Neural progenitor cell (in vitro differentiated cells): ENCODE measurements around the gene USP32. TPM values are rescaled to one million over a fixed set of nuclear protein-coding genes. Genes with fewer than 3 reads are reported as not detected.

Experiments used
- DNase-seq: peaks from one replicate; pipeline ENCODE4 v3.0.0-alpha.2; 2016; ENCODE audit warnings: low spot score
- H2AFZ ChIP-seq: fragments of 200-600 bp; sonication (generic); replicated peaks from 2 replicates; pipeline ENCODE4 v1.6.1; 2016; ENCODE audit warnings: antibody characterized with exemption
- H3F3A ChIP-seq: fragments of 200-600 bp; sonication (generic); 2 replicates; pipeline ENCODE4 v1.6.1; 2016; ENCODE audit warnings: antibody characterized with exemption, low read depth
- H3K27ac ChIP-seq: fragments of 200-600 bp; sonication (generic); 2 replicates; pipeline ENCODE4 v1.5.1; 2016; ENCODE audit warnings: mild to moderate bottlenecking
- H3K27me3 ChIP-seq: fragments of 200-600 bp; sonication (generic); 2 replicates; pipeline ENCODE4 v1.6.1; 2016; ENCODE audit warnings: mild to moderate bottlenecking, moderate library complexity
- H3K36me3 ChIP-seq: fragments of 200-600 bp; sonication (generic); 2 replicates; pipeline ENCODE4 v1.5.1; 2016
- H3K4me1 ChIP-seq: fragments of 200-600 bp; sonication (generic); 2 replicates; pipeline ENCODE4 v1.6.1; 2016; ENCODE audit warnings: mixed run types
- H3K4me2 ChIP-seq: fragments of 200-600 bp; sonication (generic); 2 replicates; pipeline ENCODE4 v1.6.1; 2016
- H3K4me3 ChIP-seq: fragments of 200-600 bp; sonication (generic); 2 replicates; pipeline ENCODE4 v1.5.1; 2016
- H3K79me2 ChIP-seq: fragments of 200-600 bp; sonication (generic); 2 replicates; pipeline ENCODE4 v1.6.1; 2016; ENCODE audit warnings: low read depth
- H3K9ac ChIP-seq: fragments of 200-600 bp; sonication (generic); 2 replicates; pipeline ENCODE4 v1.6.1; 2016
- H3K9me3 ChIP-seq: fragments of 200-600 bp; sonication (generic); 2 replicates; pipeline ENCODE4 v1.5.1; 2016; ENCODE audit warnings: low read depth
- H4K20me1 ChIP-seq: fragments of 200-600 bp; sonication (generic); 2 replicates; pipeline ENCODE4 v1.6.1; 2016; ENCODE audit warnings: low read depth
- H3K27ac Mint-ChIP-seq: 3 replicates; pipeline ENCODE4 v1.8.0; 2021; ENCODE audit warnings: mixed read lengths
- H3K27me3 Mint-ChIP-seq: 2 replicates; pipeline ENCODE4 v1.8.0; 2022; ENCODE audit warnings: low read depth, mild to moderate bottlenecking, inconsistent platforms, moderate library complexity, mixed read lengths; ENCODE audit not compliant: insufficient read depth
- H3K36me3 Mint-ChIP-seq: 3 replicates; pipeline ENCODE4 v1.8.0; 2021; ENCODE audit warnings: mixed read lengths
- H3K4me1 Mint-ChIP-seq: 3 replicates; pipeline ENCODE4 v1.8.0; 2021; ENCODE audit warnings: mixed read lengths
- H3K4me3 Mint-ChIP-seq: 3 replicates; pipeline ENCODE4 v1.8.0; 2021; ENCODE audit warnings: mild to moderate bottlenecking, moderate library complexity, mixed read lengths
- H3K9me3 Mint-ChIP-seq: 3 replicates; pipeline ENCODE4 v1.8.0; 2020; ENCODE audit warnings: mixed read lengths
- CTCF ChIP-seq: fragments of 200-600 bp; sonication (generic); IDR thresholded peaks from 2 replicates; pipeline ENCODE4 v1.5.1; 2017; ENCODE audit warnings: antibody characterized with exemption, mild to moderate bottlenecking
- EZH2 ChIP-seq: fragments of 200-600 bp; sonication (generic); IDR thresholded peaks from 2 replicates; pipeline ENCODE4 v1.6.1; 2017; ENCODE audit warnings: antibody characterized with exemption, mild to moderate bottlenecking, moderate library complexity
- EZH2phosphoT487 ChIP-seq: fragments of 200-600 bp; sonication (generic); IDR thresholded peaks from 2 replicates; pipeline ENCODE4 v1.6.1; 2017; ENCODE audit warnings: antibody characterized with exemption
- total RNA-seq: library from RNA; depleted of rRNA; stranded (reverse); fragments of >200 nt; gene quantifications from 2 replicates; pipeline ENCODE4 v1.2.3, GENCODE V29; 2015; ENCODE audit warnings: low replicate concordance

USP32 gene
- total RNA-seq, 1 donor from 2014 or later: 45.0 TPM

- H2AFZ ChIP-seq: no peak overlapping the region
- no peak overlapping the region for H3K9ac ChIP-seq
- H3K4me1 Mint-ChIP-seq: no peaks in the 10 kb centered on the region
- H3F3A ChIP-seq: no peaks in the 10 kb centered on the region
- peaks cover 2% of the 10 kb centered on the region for H3K27me3 Mint-ChIP-seq
- H3K79me2 ChIP-seq: peaks cover 89% of the 10 kb centered on the region
- H4K20me1 ChIP-seq: peaks cover 16% of the 10 kb centered on the region
- TF ChIP-seq EZH2 (no peak), CTCF (no peak), EZH2phosphoT487 (no peak)
- no peak overlapping the region for H3K27ac Mint-ChIP-seq
- H3K36me3 ChIP-seq: no peaks in the 10 kb centered on the region
- no peak overlapping the region for H3K4me2 ChIP-seq
- H3K27me3 ChIP-seq: no peaks in the 10 kb centered on the region
- no peak overlapping the region for H3K4me3 Mint-ChIP-seq
- H3K27ac ChIP-seq: no peak overlapping the region
- H3K36me3 Mint-ChIP-seq: no peaks in the 10 kb centered on the region
- H3K9me3 ChIP-seq: no peaks in the 10 kb centered on the region
- H3K4me1 ChIP-seq: peaks cover 10% of the 10 kb centered on the region
- DNase-seq: no peak
- no peaks in the 10 kb centered on the region for H3K9me3 Mint-ChIP-seq
- H3K4me3 ChIP-seq: no peak overlapping the region
Measured at GRCh38 chr17:60355663-60356594, 36.0 kb downstream of the USP32 start.

DNA sequence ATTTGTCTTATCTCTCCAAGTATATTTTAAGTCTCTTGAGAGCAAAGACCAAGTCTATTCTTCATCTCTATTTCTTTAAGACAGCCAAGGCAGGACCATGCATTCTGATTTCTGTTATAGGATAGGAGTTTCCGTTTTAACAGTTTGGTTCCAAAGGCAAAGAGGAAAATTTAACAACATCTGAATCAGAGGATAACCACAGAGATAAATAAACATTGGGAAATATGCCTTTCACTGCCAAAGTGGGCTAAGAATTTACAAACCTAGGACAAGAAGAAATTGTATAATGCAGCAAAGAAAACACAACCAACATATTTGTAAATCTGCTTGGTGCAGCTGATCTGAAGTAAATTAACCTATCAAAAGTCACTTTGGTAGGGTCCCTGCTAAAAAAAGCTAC, 37.7 kb downstream of the USP32 start:
- H3K36me3 ChIP-seq: no peaks in the 10 kb centered on the region
- no peaks in the 10 kb centered on the region for H3K27me3 ChIP-seq
- peaks cover 94% of the 10 kb centered on the region for H3K79me2 ChIP-seq
- TF ChIP-seq CTCF (no peak), EZH2phosphoT487 (no peak), EZH2 (no peak)
- Mint-ChIP-seq H3K9me3 (no peaks in the 10 kb centered on the region), H3K36me3 (no peaks in the 10 kb centered on the region), H3K27ac (no peak overlapping the region), H3K27me3 (peaks cover 2% of the 10 kb centered on the region), H3K4me3 (no peak overlapping the region), H3K4me1 (no peaks in the 10 kb centered on the region)
- H3K9ac ChIP-seq: no peak overlapping the region
- no peak overlapping the region for H3K4me2 ChIP-seq
- H3K4me3 ChIP-seq: no peak overlapping the region
- DNase-seq: no peak
- H3K27ac ChIP-seq: no peak overlapping the region
- no peaks in the 10 kb centered on the region for H3K9me3 ChIP-seq
- H4K20me1 ChIP-seq: peaks cover 14% of the 10 kb centered on the region
- H3F3A ChIP-seq: no peaks in the 10 kb centered on the region
- H2AFZ ChIP-seq: no peak overlapping the region
- H3K4me1 ChIP-seq: peaks cover 10% of the 10 kb centered on the region

DNA sequence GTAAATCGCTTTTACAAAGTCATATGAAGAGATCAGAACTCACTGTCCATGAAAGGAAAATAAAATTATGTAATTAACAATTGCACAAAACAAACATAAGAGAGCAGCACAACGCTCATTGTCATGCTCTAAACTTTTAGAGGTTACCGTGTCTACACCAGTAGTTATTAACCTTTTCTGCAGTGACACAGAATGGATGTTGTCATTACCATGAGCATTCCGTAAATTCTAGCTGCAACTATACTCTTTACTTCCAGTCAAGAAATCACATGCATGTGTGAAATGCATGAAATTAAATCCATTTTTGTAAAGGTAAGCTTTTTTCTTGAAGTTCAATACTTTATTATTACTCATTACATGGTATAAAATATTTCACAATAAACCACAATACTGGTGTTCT, 38.2 kb downstream of the USP32 start:
- Mint-ChIP-seq H3K27ac (no peak overlapping the region), H3K9me3 (no peaks in the 10 kb centered on the region), H3K4me1 (no peaks in the 10 kb centered on the region), H3K4me3 (no peak overlapping the region), H3K36me3 (no peaks in the 10 kb centered on the region), H3K27me3 (peaks cover 2% of the 10 kb centered on the region)
- Histone ChIP-seq H3K27ac (no peak overlapping the region), H3K4me3 (no peak overlapping the region), H3K4me2 (no peak overlapping the region), H3K4me1 (peaks cover 10% of the 10 kb centered on the region), H2AFZ (no peak overlapping the region), H3K27me3 (no peaks in the 10 kb centered on the region), H3K36me3 (no peaks in the 10 kb centered on the region), H3F3A (no peaks in the 10 kb centered on the region), H3K9me3 (no peaks in the 10 kb centered on the region), H3K79me2 (peaks cover 94% of the 10 kb centered on the region), H3K9ac (no peak overlapping the region), H4K20me1 (peaks cover 14% of the 10 kb centered on the region)
- TF ChIP-seq EZH2 (no peak), CTCF (no peak), EZH2phosphoT487 (no peak)
- DNase-seq: no peak
